ENCODE results near the gene FOXJ3. TPM values are rescaled to one million over a fixed set of nuclear protein-coding genes. Genes with fewer than 3 reads are reported as not detected.

The FOXJ3 gene
- total and polyA plus RNA-seq, 2 of the 13 experiments (the other 11 are each of a cell fraction or from before 2014, with no cell fraction given), result 16.6 to 48.5 TPM

GRCh38 chr1:42334240-42335049 is 590 bp downstream of the FOXJ3 start (continued):
- 0 out of 2 replicates have a peak, but pooled peaks have one; percentile 27 for TF ChIP-seq USF2 (IDR thresholded peaks at IDR 0.05; ENCODE audit: low read depth, low read length)
- TF ChIP-seq USF2 (CRISPR knock-in tag; IDR thresholded peaks at IDR 0.05; ENCODE audit: borderline replicate concordance), result peak; percentile 32; the same call in 1 of the 2 replicates
- peak; percentile 94; the same call in 1 of the 2 replicates for TF ChIP-seq MXD4 (CRISPR knock-in tag; IDR thresholded peaks at IDR 0.05)
- peak; percentile 3; the same call in 1 of the 2 replicates for TF ChIP-seq FOSL2 (CRISPR knock-in tag; IDR thresholded peaks at IDR 0.05)
- no peak for TF ChIP-seq HNF4G (IDR thresholded peaks at IDR 0.05; ENCODE audit: borderline replicate concordance, low read depth, low read length)
- no peak for TF ChIP-seq HNF4G (CRISPR knock-in tag; IDR thresholded peaks at IDR 0.05; ENCODE audit: borderline replicate concordance, low read depth)
- no peak for TF ChIP-seq SRSF9 (IDR thresholded peaks at IDR 0.05; ENCODE audit: borderline replicate concordance, insufficient read depth, low read depth, low read length, poor library complexity, severe bottlenecking)
- 0 out of 2 replicates have a peak, but pooled peaks have one; percentile 14 for TF ChIP-seq ZNF331 (CRISPR knock-in tag; IDR thresholded peaks at IDR 0.05)
- no peak; the same call in 1 of the 2 replicates for TF ChIP-seq ZNF563 (CRISPR knock-in tag; IDR thresholded peaks at IDR 0.05)
- TF ChIP-seq ZNF337 (CRISPR knock-in tag; IDR thresholded peaks at IDR 0.05; ENCODE audit: borderline replicate concordance, low read depth), result no peak
- TF ChIP-seq LCORL (IDR thresholded peaks at IDR 0.05), result no peak
- 0 out of 2 replicates have a peak, but pooled peaks have one; percentile 57 for TF ChIP-seq LCORL (CRISPR knock-in tag; IDR thresholded peaks at IDR 0.05)
- TF ChIP-seq, protein P1, sequence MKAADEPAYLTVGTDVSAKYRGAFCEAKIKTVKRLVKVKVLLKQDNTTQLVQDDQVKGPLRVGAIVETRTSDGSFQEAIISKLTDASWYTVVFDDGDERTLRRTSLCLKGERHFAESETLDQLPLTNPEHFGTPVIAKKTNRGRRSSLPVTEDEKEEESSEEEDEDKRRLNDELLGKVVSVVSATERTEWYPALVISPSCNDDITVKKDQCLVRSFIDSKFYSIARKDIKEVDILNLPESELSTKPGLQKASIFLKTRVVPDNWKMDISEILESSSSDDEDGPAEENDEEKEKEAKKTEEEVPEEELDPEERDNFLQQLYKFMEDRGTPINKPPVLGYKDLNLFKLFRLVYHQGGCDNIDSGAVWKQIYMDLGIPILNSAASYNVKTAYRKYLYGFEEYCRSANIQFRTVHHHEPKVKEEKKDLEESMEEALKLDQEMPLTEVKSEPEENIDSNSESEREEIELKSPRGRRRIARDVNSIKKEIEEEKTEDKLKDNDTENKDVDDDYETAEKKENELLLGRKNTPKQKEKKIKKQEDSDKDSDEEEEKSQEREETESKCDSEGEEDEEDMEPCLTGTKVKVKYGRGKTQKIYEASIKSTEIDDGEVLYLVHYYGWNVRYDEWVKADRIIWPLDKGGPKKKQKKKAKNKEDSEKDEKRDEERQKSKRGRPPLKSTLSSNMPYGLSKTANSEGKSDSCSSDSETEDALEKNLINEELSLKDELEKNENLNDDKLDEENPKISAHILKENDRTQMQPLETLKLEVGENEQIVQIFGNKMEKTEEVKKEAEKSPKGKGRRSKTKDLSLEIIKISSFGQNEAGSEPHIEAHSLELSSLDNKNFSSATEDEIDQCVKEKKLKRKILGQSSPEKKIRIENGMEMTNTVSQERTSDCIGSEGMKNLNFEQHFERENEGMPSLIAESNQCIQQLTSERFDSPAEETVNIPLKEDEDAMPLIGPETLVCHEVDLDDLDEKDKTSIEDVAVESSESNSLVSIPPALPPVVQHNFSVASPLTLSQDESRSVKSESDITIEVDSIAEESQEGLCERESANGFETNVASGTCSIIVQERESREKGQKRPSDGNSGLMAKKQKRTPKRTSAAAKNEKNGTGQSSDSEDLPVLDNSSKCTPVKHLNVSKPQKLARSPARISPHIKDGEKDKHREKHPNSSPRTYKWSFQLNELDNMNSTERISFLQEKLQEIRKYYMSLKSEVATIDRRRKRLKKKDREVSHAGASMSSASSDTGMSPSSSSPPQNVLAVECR (CRISPR knock-in tag; IDR thresholded peaks at IDR 0.05; ENCODE audit: borderline replicate concordance), result peak; percentile 61
- TF ChIP-seq, protein P2, sequence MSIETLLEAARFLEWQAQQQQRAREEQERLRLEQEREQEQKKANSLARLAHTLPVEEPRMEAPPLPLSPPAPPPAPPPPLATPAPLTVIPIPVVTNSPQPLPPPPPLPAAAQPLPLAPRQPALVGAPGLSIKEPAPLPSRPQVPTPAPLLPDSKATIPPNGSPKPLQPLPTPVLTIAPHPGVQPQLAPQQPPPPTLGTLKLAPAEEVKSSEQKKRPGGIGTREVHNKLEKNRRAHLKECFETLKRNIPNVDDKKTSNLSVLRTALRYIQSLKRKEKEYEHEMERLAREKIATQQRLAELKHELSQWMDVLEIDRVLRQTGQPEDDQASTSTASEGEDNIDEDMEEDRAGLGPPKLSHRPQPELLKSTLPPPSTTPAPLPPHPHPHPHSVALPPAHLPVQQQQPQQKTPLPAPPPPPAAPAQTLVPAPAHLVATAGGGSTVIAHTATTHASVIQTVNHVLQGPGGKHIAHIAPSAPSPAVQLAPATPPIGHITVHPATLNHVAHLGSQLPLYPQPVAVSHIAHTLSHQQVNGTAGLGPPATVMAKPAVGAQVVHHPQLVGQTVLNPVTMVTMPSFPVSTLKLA (IDR thresholded peaks at IDR 0.05), result peak; percentile 83
- TF ChIP-seq TCF12 (IDR thresholded peaks at IDR 0.05), result no peak
- TF ChIP-seq TCF12 (CRISPR knock-in tag; IDR thresholded peaks at IDR 0.05), result 0 out of 2 replicates have a peak, but pooled peaks have one; percentile 29
- TF ChIP-seq THAP11 (CRISPR knock-in tag; IDR thresholded peaks at IDR 0.05), result 0 out of 2 replicates have a peak, but pooled peaks have one; percentile 8
- TF ChIP-seq RBM39 (IDR thresholded peaks at IDR 0.05; ENCODE audit: low read depth, low read length, poor library complexity, severe bottlenecking), result peak; percentile 3
- TF ChIP-seq ZNF280B (CRISPR knock-in tag; IDR thresholded peaks at IDR 0.05; ENCODE audit: borderline replicate concordance), result 0 out of 2 replicates have a peak, but pooled peaks have one; percentile 28
